Measurements from ENCODE around the gene FSCN2.
A peak's percentile ranks its signal among the peaks of the same experiment; 100 is the strongest.

Gene FSCN2, protein sequence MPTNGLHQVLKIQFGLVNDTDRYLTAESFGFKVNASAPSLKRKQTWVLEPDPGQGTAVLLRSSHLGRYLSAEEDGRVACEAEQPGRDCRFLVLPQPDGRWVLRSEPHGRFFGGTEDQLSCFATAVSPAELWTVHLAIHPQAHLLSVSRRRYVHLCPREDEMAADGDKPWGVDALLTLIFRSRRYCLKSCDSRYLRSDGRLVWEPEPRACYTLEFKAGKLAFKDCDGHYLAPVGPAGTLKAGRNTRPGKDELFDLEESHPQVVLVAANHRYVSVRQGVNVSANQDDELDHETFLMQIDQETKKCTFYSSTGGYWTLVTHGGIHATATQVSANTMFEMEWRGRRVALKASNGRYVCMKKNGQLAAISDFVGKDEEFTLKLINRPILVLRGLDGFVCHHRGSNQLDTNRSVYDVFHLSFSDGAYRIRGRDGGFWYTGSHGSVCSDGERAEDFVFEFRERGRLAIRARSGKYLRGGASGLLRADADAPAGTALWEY

DNA sequence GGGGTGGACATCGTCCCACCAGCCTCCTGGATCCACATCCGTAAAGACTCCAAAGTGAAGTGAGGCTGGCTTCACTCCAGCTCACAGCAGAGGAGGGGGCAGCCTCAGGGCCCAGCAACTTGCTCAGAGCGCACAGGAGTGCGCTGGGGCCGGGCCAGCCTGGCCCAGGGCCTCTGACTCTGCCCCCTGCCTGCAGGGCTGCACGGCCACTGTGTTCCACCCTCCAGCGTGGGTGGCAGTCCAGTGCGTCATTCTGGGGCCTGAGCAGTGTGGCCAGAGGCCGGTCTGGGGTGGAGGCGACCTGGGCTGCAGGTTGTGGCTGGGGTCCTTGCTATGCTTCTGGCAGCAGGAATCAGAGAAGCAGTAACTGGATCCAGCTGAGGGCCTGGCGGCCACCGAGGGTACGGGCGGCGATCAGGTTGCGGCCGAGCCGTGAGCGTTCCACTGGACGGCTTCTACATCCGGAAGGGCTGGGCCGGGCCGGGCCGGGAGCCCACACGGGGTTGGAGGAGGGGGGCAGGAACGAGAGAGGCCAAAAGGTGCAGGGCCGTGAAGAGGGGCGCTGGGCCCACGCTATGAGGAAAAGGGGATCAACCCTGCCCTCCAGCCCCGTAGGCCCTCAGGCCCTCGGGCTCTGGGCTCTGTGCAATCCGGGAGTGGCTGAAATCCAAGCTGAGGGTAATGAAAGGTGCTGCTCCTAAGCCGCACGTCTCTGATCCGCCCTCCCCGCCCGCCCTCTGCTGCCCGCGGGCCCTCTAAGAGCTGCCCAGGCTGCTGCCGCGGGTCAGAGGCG is at the start of gene FSCN2:
Gene FSCN2 (plus strand): TSS at position 787 of the 793 bp plus-strand sequence. CDS start 155 bp downstream, outside the sequence.
- DNase-seq = no peak

DNA sequence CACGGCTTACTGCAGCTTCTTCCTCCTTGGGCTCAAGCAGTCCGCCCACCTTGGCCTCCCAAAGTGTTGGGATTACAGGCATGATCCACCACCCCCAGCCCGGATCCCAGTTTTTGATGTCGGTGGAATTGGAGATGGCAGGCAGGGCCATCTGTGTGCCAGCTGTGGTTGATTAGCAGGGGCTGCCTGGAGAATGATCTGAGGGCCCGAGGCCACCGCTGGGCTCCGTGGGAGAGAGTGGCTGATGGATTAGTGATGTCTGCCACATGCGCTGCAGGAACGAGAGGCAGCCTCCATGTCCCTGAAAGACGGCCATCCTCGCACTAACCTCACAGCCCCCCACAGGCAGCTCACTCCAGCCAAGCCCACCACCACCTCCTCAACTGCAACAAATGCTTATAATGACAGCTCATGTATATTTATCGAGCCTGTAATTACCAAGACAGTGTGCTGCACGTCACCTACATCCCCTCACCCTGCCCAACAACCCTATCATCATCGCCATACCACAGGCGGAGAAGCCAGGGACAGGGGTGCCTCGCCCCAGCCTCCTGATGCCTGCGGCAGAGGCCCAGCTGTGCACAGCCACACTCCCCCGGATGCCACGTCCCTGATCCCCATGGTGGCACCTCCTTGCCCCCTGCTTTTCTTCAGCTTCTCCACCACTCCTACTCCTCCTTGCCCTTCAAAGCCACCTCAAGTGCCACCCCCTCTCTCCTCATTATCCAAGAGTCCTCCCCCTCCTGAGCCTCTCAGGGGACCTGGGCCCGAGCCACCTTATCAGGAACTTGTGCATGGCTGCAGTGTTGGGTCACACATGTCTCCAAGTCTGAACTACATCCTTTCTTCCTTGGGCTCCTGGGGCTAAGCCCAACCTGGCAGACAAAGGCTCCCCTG is 48.8 kb upstream of the FSCN2 start:
- no peak for DNase-seq

DNA sequence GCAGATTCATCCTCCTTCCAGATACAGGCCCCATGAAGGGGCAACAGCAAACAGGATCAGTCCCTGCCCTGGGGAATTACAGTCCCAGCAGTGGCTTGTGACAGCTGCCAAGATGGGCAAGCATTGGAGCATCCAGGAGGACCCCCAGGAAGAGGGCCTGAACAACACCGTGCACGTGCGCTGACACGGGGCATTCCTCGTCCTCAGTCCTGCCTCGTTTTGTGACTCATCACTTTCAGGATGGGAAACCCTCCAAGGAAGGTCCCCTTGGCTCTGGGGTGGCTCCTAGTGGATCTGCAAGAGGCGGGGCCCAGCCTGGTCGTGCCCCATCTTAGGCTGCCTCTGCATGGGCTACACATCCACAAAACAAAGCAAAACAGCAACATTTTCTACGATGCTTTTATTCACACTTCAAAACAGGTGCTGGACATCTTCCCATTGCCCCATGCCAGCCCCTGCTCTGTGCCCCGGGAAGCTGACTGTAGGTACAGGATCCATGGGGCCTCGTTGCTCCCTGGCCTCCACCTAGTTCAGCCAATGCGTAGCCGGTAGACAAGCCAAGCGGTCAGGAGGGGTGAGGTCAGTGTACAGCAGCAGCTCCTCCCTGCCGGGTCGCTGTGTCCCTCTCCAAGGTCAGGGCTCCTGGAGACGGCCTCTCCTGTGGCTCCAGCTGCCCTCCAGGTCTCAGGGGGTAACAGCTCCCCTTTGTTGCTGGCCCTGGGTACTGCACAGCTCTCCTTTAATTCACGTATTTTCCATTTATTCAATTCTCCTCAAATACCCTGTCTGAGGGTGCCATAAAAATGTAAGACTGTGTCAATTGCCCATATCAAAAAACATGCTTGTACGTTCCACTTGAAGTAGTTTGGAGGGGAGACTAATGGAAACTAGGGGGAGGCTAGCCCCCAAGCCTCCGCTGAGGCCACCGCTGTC is 47.8 kb upstream of the FSCN2 start:
- DNase-seq = no peak

DNA sequence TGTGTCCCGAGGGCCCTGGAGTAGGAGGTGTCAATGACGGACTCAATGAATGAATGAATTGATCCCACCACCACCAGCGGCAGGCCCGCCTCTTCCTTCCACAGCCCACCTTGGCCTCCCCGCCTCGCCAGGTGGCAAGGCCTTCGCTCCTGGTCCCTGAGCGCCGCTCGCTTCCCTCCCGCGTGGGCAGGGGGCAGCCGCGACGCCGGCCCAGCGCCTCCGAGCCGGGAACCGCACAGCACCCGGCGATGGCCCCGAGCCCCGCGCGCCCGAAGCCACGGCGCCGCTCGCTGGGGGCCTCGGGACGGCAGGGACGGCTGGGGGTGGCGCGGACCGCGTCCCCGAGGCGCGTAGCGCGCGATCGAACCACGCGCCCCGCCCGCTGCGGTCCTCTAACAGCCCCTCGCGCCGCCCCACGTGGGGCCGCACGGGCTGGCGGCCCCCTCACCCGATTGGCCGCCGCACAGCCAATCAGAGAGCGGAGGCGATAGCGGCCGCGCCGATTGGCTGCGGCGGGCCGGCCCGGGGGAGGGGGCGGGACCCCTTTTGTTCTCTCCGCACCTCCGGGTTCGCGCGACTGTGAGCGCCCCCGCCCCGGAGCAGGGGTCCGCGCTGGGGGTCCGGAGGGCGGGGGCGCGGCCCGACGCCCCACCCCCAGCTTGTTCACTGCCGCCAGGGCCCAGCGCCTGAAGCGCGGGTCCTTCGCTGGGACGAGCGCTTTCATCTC is 46.9 kb upstream of the FSCN2 start:
- DNase-seq = peak; percentile 34 to 68 (median 58)

DNA sequence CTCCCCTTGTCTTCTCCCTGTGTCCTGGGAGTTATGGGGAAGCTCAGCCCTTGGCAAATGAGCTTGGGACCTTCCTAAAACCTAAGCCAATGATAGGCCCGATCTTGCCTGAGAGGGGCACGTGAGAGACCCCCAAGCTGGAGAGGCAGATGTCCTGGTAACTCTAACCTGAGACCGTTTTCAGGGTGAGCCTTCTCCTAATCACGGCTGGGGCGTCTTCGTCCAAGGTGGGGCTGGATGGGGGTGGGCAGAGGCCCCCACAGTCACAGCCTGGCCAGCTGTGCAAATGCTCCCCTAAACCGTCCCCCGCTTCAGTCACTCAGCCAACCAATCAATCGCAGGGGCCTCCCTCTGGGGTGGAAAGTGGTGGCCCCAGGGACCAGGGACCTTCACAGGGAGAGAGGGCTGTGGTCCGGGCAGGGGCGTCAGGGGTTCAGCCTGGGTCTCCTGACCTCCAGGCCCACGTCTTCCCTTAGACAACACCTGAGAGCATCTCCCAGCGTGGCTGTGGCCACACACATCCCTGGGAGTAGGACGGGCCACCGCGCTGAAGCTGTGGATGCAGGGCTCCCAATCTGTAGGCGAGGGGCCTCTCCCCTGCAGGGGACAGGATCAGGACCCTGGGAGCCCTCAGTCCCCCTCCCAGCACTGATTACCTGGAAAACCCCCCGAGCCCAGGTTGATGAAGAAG is 46.2 kb upstream of the FSCN2 start:
- no peak for DNase-seq

DNA sequence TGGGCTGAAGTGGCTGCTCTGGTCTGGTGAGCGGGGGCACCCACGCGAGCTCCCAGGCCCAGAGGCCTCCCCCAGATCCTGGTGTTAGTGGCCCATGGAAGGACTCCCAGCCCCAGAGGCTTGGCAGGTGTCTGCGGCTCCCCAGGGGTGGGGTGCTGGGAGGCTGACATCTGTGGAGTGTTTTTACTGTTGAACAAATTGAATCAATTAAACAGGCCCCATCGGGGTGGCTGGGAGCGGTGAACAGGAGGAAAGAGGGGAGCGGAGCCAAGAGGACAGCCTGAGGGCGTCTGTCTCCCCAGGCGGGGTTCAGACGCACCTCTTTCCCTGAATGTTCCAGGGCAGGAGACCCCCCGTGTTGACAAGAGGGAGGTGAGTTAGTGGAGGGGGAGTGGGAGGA is 45.5 kb upstream of the FSCN2 start:
- no peak for DNase-seq

DNA sequence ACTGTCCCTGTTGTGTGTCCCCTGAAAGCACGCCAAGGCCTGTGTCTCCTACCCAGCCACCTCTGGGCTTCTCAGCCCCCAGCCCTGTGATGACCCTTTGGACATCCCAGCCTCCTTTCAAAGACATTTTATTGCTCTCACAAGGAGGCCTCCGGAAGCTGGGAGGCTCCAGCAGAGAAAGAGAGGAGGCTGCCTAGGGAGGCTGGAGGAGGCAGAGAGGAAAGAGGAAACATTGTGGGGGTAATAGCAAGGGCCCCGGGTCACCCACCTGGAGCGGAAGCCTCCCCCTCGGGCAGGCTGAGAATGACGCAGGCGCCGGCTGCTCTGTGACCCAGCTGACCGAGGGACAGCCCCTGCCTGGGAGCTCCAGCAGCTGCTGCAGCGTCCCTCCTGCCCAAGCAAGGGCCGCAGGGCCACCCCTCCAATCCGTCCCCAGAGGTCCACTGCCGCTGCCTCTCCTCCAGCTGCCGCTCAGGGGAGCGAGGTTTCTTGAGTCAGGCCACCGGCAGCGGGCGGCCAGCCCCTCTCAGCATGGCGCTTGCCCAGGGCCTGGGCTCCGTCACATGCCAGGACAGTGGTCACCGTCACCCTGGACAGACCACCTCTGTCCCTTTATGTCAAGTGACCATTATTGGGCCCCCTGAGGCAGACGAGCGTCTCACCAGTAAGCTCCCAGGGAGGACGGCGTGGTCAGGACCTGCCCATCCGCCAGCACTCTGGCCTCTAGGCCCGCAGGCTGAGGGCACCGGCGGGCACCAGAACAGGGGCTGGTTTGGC is 44.9 kb upstream of the FSCN2 start:
- DNase-seq = no peak

DNA sequence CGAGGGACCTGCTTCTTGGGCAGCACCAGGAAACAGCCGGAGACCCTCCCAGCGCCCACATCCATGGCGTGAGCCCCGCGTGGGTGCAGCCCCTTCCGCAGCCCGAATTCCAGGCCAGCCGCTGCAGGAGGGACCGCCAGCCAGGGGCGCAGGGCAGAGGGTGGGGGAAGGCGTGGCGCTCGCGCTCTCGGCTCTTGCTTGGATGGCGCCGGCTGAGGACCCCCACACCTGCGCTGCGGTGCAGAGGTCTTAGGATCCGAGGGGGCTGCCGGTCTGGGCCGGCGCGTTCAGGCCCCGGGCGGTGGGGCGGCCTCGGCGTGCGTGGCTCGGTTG is 44.3 kb upstream of the FSCN2 start:
- DNase-seq = no peak

DNA sequence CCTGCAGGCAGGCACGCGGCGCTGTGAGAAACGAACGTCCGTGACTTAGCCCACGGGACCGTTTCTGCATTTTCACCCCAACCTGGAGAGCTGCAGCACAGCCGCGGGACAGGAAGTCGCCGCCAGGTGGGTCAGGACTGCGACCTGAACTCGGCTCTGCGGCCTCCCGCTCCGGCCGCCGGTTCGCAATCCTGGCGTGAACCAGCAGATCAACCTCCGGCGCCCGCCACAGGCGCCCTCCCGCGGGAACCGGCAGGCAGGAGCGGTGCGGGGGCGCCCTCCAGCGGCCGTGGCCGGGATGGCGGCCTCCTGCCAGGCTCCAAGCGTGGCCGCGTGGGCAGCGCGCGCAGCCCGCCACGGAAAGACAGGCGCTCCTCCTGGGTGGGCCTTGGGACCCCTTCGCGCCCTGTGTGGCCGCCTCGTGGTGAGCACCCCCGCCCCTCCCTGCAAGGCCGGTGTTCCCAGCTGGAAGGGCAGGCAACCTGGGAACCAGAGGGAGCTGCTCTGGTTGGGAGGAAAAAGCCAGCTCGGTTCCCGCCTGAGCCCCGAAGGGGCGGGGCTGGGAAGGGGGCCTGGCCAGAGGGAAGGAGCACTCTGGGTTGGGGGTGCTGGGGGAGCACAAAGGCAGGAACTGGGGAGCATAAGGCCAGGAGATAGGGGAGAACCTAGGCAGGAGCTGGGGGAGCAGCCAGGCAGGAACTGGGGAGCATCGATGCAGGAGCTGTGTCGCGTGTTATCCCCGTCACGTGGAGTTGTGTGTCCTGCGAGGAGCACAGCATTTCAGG is 43.8 kb upstream of the FSCN2 start:
- peak; percentile 61 to 91 (median 80) for DNase-seq

DNA sequence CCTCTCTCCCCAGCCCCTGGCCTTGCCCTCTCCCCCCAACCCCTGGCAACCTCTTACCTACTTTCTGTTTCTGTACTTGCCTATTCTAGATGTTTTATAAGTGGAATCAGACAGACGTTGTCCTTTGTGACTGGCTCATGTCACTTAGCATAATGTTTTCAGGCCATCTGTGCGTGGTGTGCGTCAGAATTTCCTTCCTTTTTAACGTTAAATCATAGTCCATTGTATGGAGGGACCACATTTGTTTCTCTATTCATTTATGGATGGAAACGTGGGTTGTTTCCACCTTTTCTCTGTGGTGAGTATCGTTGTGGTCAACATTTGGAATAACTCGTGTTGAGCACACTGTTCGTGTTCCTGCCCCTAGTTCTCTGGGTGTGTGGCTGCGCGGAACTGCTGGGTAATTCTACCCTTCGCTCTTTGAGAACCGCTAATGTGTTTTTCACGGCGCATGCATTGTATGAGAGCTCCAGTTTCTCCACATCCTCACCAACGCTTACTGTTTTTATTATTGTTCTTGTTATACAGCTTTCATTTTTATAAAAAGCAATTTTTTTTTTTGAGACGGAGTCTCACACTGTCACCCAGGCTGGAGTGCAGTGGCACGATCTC is 41.9 kb upstream of the FSCN2 start:
- no peak for DNase-seq

DNA sequence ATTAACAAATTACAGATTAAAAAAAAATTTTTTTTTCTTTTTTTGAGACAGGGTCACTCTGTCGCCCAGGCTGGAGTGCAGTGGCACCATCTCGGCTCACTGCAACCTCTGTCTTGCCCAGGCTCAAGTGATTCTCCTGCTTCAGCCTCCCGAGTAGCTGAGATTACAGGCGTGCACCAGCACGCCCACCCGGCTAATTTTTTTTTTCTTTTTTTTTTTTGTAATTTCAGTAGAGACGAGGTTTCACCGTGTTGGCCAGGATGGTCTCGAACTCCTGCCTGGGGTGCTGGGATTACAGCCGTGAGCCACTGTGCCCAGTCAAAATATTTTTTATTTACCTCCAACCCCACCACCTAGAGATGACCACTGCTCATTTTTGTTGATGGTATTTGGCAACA is 41.1 kb upstream of the FSCN2 start:
- no peak for DNase-seq

DNA sequence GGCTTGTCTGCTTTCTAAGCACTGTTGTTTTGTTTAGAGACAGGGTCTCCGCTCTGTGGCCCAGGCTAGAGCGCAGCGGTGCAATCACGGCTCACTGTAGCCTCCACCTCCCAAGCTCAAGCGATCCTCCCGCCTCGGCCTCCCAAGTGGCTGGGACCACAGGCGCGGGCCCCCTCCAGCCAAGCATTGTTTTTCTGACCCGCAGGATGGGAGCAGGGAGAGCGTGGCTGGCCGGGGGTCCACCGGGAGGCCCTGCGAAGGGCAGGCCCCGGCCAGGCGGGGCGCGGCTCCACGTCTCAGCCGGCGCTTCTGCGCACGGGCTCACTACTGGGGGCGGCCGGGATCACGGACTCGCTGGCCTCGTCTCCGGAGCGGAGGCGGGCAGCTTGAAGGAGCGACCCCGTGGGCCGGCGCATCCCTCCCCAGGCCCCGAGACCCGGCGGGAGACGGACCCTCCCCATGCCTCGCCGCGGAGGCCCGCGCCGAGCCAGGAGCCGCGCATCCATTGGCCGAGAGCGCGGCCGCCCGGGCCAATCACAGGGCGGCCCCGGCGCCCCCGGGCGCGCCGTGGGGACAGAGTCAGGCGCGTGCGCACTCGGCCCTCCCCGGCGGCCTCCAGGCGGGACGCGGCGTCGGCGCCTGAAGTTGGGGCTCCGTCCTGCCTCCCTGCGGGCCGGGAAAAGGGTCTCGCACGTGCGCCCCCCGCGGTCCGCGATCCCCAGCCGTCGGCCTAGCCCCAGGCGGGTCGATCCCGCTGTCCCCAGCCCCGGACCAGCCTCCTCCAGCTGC is 40.5 kb upstream of the FSCN2 start:
- peak; percentile 55 to 74 (median 68) for DNase-seq

DNA sequence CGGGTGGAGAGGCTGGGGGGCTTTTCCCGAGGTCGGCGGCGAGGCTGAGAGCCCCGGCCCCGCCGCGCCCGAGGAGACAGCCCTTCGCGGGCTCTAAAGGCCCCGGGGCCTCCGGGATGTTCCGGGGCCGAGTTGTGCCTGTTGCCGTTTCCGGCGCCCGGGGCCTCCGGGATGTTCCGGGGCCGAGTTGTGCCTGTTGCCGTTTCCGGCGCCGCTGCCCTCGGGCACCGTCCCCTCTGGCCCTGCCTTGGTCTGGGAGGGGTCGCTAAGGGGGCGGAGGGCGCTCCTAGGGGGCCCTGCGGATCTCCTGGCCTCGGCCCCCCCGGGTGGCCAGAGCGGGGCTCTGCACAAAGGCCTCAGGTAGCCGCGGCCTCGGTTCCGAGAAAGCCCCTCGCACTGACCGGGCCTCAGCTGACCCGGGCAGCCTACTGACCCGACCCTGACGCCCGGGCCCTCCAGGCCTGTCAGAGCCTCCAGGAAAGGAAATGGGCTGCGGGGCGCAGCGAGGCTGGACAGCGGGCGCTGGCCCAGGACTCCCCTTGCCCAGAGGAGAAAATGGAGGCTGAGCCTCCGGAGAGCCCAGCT is 39.8 kb upstream of the FSCN2 start:
- peak in 1 of 6 experiments; percentile 48 for DNase-seq

DNA sequence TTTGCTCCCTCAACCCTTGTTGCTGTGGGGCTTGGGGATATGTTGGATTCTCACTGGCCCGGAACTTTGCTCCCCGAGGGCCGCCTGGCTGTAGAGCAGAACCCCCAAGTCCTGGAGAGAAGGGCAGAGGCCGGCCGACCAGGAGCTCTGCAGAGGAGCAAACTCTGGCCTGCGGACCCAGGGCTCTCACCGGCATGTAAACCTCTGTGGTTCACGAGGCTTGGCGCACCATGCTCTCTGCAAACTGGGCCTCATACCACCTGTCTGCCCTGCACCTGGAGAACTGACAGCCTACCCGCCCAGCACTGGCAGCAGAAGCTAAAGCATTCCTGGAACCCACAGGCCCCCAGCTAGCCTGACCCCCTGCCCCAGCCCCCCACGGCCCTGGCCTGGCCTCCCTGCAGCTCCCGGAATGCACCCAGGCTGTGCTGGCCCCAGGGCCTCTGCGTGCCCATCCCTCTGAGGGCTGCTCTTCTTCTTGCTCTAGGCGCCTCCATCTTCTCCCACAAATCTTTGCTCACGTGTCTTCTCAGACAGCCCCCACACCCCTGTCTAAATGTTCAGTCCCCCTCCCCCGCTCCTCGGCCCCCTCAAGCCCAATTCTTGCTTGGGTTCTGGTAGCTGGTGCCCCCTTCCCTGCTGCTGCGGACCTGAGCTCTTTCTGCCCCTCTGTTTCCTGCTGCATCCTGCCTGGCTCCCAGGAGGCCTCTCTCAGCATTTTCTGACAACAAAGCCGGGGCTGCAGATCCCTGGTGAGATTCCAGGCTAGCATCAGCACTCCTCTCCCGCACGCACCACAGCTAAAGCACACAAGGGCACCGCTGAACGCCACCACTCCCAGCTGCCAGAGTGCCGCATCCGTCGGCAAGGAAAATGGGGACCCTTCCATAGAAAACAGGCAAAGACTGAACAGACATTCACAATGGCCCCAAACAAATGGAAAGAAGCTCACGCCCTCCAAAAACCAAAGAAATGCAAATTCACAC is 38.9 kb upstream of the FSCN2 start:
- no peak for DNase-seq

All from stimulated activated naive CD4-positive, alpha-beta T cell (primary cell).